Fibroblast of villous mesenchyme (primary cell): Measurements from ENCODE around the gene MBNL2. TPM values are rescaled to one million over a fixed set of nuclear protein-coding genes. Genes with fewer than 3 reads are reported as not detected.

Source experiments
- DNase-seq: peaks from one replicate; pipeline ENCODE4 v3.0.0-alpha.2; 2010; ENCODE audit warnings: low read depth
- H3K4me3 ChIP-seq: 2 replicates; pipeline ENCODE4 v1.5.1; 2011; ENCODE audit warnings: low read depth, mild to moderate bottlenecking, low read length
- total RNA-seq: library from RNA; depleted of rRNA; stranded (reverse); fragments of >200 nt; gene quantifications from 2 replicates; pipeline ENCODE4 v1.2.3, GENCODE V29; 2012
- TF ChIP-seq, protein P1 (sequence below): IDR thresholded peaks from 2 replicates; pipeline ENCODE4 v1.5.1; 2012; ENCODE audit warnings: low read depth, mild to moderate bottlenecking, low read length; ENCODE audit not compliant: insufficient read depth

The MBNL2 gene
- total RNA-seq, 1 donor = 120 TPM

GRCh38 chr13:97325738-97326137, 103.6 kb downstream of the MBNL2 start:
- H3K4me3 ChIP-seq = no peak overlapping the region
- no peak for DNase-seq
- TF ChIP-seq, protein P1, sequence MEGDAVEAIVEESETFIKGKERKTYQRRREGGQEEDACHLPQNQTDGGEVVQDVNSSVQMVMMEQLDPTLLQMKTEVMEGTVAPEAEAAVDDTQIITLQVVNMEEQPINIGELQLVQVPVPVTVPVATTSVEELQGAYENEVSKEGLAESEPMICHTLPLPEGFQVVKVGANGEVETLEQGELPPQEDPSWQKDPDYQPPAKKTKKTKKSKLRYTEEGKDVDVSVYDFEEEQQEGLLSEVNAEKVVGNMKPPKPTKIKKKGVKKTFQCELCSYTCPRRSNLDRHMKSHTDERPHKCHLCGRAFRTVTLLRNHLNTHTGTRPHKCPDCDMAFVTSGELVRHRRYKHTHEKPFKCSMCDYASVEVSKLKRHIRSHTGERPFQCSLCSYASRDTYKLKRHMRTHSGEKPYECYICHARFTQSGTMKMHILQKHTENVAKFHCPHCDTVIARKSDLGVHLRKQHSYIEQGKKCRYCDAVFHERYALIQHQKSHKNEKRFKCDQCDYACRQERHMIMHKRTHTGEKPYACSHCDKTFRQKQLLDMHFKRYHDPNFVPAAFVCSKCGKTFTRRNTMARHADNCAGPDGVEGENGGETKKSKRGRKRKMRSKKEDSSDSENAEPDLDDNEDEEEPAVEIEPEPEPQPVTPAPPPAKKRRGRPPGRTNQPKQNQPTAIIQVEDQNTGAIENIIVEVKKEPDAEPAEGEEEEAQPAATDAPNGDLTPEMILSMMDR = no peak

DNA sequence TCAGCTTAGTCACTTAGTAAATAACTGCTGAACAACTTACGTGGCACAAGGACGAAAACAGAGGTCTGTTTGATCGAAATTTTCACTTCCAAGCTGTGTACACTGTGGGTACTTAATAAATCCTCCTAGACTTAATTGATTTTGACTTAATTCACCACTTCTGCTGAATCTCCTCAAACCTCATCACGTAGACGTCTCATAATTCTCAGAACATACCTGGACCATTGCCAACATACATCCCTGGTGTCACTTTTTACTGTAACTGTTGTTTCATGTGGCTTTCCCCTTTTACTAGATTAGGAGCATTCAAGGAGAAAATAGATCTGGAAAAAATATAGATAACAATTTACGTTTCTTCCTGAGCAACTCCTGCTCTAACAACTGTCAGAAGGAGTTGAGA, 105.0 kb downstream of the MBNL2 start:
- TF ChIP-seq, protein P1 = no peak
- no peak for DNase-seq
- no peak overlapping the region for H3K4me3 ChIP-seq

GRCh38 chr13:97327506-97328221, 105.5 kb downstream of the MBNL2 start:
- no peak overlapping the region for H3K4me3 ChIP-seq
- DNase-seq = peak; percentile 47
- TF ChIP-seq, protein P1 = no peak

- no peak overlapping the region for H3K4me3 ChIP-seq
- peak; percentile 74 for DNase-seq
- TF ChIP-seq, protein P1 = no peak
These were observed 106.2 kb downstream of the MBNL2 start for GRCh38 chr13:97328222-97328790.

DNA sequence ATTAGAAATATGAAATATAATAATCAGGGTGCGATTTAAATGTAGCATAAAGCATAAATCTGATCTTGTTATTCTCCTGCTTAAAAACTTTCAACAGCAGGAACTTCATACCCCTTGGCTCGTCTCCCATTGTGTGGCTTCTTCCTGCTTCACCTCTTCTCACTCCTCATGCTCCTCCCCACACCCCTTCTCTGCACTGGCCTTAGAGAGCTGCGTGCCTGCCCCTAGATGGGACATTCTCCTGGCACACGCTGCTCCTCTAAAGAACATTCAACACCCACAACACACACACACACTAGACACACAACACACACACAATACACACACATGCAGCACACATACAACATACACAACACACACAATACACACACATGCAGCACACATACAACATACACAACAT, 107.2 kb downstream of the MBNL2 start:
- H3K4me3 ChIP-seq = no peak overlapping the region
- DNase-seq = no peak
- TF ChIP-seq, protein P1 = no peak

- no peak overlapping the region for H3K4me3 ChIP-seq
- TF ChIP-seq, protein P1 = no peak
- DNase-seq = no peak
These were observed 108.3 kb downstream of the MBNL2 start for GRCh38 chr13:97330448-97330847.

DNA sequence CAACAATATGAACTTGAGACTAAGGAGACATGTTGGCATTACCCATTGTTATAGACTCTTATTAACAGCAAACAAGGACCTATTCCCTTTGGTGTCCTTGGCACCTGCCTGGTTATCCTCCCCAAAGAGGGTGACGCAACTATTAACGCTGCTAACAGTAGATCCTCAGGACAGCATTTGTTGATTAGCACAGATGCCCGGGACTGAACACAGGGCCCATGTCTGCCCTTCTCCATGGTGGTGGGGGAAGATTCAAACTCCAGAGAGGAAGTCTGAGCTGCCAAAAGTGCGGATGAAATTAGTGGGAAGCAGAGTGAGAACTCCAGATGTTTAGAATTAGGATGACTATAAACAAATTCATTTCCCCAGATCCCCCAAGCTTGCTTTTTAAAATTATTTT, 110.6 kb downstream of the MBNL2 start:
- DNase-seq = no peak
- TF ChIP-seq, protein P1 = no peak
- no peak overlapping the region for H3K4me3 ChIP-seq
